OCI-LY1 (cell line): ENCODE results near the gene SDCBP2.

ENCODE experiments used
- CTCF ChIP-seq: fragments of 200-600 bp; sonication (generic), shearing (Covaris generic); IDR thresholded peaks from 2 replicates; pipeline ENCODE4 v1.5.1; 2017; ENCODE audit warnings: mild to moderate bottlenecking, antibody characterized with exemption, low read length, moderate library complexity, mixed read lengths
- EZH2 ChIP-seq: fragments of 200-600 bp; sonication (generic), shearing (Covaris generic); IDR thresholded peaks from 2 replicates; pipeline ENCODE4 v1.8.0; 2017; ENCODE audit warnings: borderline replicate concordance, mixed run types, mild to moderate bottlenecking, antibody characterized with exemption, low read length, moderate library complexity, mixed read lengths

GRCh38 chr20:1306316-1307135, 22.4 kb downstream of the SDCBP2 start:
- TF ChIP-seq CTCF (no peak), EZH2 (no peak)
